Stimulated activated CD4-positive, alpha-beta T cell treated with anti-CD3 and anti-CD28 coated beads, TNF-alpha, amount 100 ng/mL, for 1 hour (primary cell): Measurements from ENCODE around the gene GALNT1.

Experiments
- DNase-seq, 3 donors: peaks; one replicate each; pipeline ENCODE4 v3.0.0-alpha.2; 2020; ENCODE audit warnings: low read depth in 3 of 3, low spot score in 1 of 3

The GALNT1 gene

GRCh38 chr18:35581898-35582641 is 530 bp downstream of the GALNT1 start:
- DNase-seq: no peak

GRCh38 chr18:35582899-35583558 is 1.5 kb downstream of the GALNT1 start:
- no peak for DNase-seq

GRCh38 chr18:35584735-35585134 is 3.2 kb downstream of the GALNT1 start:
- DNase-seq: no peak

GRCh38 chr18:35585608-35586007 is 4.1 kb downstream of the GALNT1 start:
- no peak for DNase-seq

GRCh38 chr18:35588122-35588521 is 6.6 kb downstream of the GALNT1 start:
- DNase-seq: no peak

- DNase-seq: peak in 1 of 3 donors; percentile 23
These were observed 7.5 kb downstream of the GALNT1 start for GRCh38 chr18:35588995-35589394.

GRCh38 chr18:35589546-35589945 is 8.0 kb downstream of the GALNT1 start:
- DNase-seq: no peak

GRCh38 chr18:35590935-35591334 is 9.4 kb downstream of the GALNT1 start:
- DNase-seq: no peak

GRCh38 chr18:35592298-35592697 is 10.8 kb downstream of the GALNT1 start:
- DNase-seq: no peak

GRCh38 chr18:35593859-35594258 is 12.3 kb downstream of the GALNT1 start:
- DNase-seq: no peak

- DNase-seq: no peak
These were observed 16.2 kb downstream of the GALNT1 start for GRCh38 chr18:35597758-35598157.

- DNase-seq: no peak
These were observed 20.8 kb downstream of the GALNT1 start for GRCh38 chr18:35602193-35602820.

- DNase-seq: no peak
These were observed 21.5 kb downstream of the GALNT1 start for GRCh38 chr18:35603008-35603407.

- DNase-seq: no peak
These were observed 22.0 kb downstream of the GALNT1 start for GRCh38 chr18:35603528-35603927.

- no peak for DNase-seq
These were observed 22.8 kb downstream of the GALNT1 start for GRCh38 chr18:35604369-35604768.

GRCh38 chr18:35605686-35606417 is 24.3 kb downstream of the GALNT1 start:
- DNase-seq: no peak

- no peak for DNase-seq
These were observed 27.7 kb downstream of the GALNT1 start for GRCh38 chr18:35609236-35609635.

GRCh38 chr18:35610089-35610488 is 28.5 kb downstream of the GALNT1 start:
- no peak for DNase-seq

- DNase-seq: no peak
These were observed 29.2 kb downstream of the GALNT1 start for GRCh38 chr18:35610724-35611123.

GRCh38 chr18:35611518-35611917 is 30.0 kb downstream of the GALNT1 start:
- no peak for DNase-seq

- no peak for DNase-seq
These were observed 34.5 kb downstream of the GALNT1 start for GRCh38 chr18:35616074-35616473.
